Femur (tissue), 1 donor: ENCODE measurements around the gene SLC39A5.
"Not testable (repeated sequence)": the region's sequence is repeated elsewhere in the genome, so short reads cannot be mapped to it uniquely, and the experiment has no call there.

Experiments used
- DNase-seq: peaks from one replicate; pipeline ENCODE4 v3.0.0-alpha.2; 2017

The SLC39A5 gene

GRCh38 chr12:56282579-56282978, 52.7 kb downstream of the SLC39A5 start:
- DNase-seq, result no peak

GRCh38 chr12:56284263-56284662, 54.4 kb downstream of the SLC39A5 start:
- not testable (repeated sequence) for DNase-seq

- DNase-seq, result no peak
These were observed 56.4 kb downstream of the SLC39A5 start for GRCh38 chr12:56286044-56286830.
